ENCODE results near the gene PCIF1. TPM values are rescaled to one million over a fixed set of nuclear protein-coding genes. Genes with fewer than 3 reads are reported as not detected.
A peak's percentile ranks its signal among the peaks of the same experiment; 100 is the strongest.

The PCIF1 gene
- total RNA-seq, 2 experiments from 2014 or later: 27.8 to 29.5 TPM

DNA sequence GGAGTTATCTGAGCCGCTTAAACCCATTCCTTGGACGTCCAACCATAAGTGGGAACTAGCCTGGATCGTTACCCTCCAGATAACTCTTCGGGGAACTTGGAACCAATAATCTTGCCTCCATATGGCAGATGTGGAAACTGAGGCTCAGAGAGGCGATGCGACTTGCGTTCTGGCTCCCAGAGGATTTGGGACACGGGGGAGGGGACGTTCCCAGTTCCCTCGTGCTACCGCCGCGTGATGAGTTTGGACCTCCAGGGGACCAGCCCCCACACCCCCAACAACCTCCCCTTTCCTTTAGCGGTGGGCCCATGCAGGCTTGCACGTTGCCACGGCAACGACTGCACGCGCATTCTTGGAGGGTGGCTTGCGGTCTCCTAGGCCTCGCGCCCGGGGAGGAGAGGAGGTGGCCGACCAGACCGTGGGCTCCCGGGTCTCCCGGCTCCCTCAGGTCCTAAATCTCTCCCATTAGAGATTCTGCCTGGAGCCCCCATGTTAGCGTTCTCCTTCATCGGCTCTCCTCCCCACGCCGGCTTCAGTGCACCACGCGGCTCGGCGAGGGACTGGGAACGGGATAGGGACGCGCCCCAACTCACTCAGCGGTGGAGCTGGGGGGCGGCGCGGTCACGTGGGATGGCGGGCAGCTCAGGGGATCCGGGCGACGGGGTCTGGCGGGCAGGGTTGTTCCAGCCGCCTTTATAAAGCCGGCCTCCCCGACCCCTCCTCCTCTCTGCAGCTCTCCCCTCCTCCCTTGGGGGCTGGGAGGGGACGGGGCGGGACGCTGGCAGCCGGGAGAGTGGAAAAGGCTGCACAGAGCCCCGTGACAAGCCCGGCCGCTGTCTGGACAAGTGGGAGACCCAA lies 22.8 kb upstream of the PCIF1 start, which contains the start of gene PLTP:
PLTP (minus strand) TSS at position 670 of the 858 bp plus-strand sequence. CDS start 703 bp downstream, outside the sequence.
- Mint-ChIP-seq H3K4me3 (peak within 1 kb of the TSS; percentile 86), H3K4me1 (ENCODE audit: low read depth) (peaks cover 17% of the 10 kb centered on the region), H3K9me3 (no peaks in the 10 kb centered on the region), H3K27ac (peak within 1 kb of the TSS; percentile 79), H3K36me3 (ENCODE audit: low read depth) (no peaks in the 10 kb centered on the region), H3K27me3 (peaks cover 8% of the 10 kb centered on the region)
- no peak for ATAC-seq
- intact Hi-C loops (cut with micrococcal nuclease): no loop called here
- ChIA-PET POLR2A (interaction anchor here (0.7 to 4.4 kb wide), 7 partner anchors 10 to 99 kb away, joined by 3 to 35 read pairs (median 4); partner anchors contain the start of genes PCIF1, UBE2C and ZSWIM1), CTCF (interaction anchor here (0.7 kb wide), 1 partner anchor 53 kb away, joined by 3 read pairs; no protein-coding TSS in a partner anchor)
- peak; percentile 60 for DNase-seq
- TF ChIP-seq, protein P1, sequence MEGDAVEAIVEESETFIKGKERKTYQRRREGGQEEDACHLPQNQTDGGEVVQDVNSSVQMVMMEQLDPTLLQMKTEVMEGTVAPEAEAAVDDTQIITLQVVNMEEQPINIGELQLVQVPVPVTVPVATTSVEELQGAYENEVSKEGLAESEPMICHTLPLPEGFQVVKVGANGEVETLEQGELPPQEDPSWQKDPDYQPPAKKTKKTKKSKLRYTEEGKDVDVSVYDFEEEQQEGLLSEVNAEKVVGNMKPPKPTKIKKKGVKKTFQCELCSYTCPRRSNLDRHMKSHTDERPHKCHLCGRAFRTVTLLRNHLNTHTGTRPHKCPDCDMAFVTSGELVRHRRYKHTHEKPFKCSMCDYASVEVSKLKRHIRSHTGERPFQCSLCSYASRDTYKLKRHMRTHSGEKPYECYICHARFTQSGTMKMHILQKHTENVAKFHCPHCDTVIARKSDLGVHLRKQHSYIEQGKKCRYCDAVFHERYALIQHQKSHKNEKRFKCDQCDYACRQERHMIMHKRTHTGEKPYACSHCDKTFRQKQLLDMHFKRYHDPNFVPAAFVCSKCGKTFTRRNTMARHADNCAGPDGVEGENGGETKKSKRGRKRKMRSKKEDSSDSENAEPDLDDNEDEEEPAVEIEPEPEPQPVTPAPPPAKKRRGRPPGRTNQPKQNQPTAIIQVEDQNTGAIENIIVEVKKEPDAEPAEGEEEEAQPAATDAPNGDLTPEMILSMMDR (IDR thresholded peaks at IDR 0.05): no peak

DNA sequence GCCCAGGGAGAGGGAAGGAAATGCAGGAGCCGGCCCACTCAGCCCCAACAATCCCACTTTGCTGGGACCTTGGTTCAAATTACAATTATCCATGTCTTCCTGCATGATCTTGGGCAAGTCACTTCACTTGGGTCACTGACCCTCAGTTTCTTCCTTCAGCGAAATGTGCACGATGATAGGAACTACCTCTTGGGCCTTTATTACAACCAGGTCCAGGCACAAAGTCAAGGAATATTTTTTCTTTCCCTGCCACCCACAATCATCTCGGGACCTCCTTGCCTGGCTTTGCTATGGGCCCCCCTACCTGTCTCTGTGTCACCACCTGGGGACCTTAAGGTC lies 22.2 kb upstream of the PCIF1 start:
- H3K27me3 Mint-ChIP-seq: peaks cover 11% of the 10 kb centered on the region
- CTCF ChIA-PET: no interaction called here
- no peak overlapping the region for H3K27ac Mint-ChIP-seq
- intact Hi-C loops (cut with micrococcal nuclease): no loop called here
- H3K36me3 Mint-ChIP-seq (ENCODE audit: low read depth): no peaks in the 10 kb centered on the region
- POLR2A ChIA-PET: interaction anchor here (1.3 to 4.4 kb wide), 2 partner anchors 22 to 99 kb away, joined by 4 to 35 read pairs; partner anchors contain the start of genes PCIF1 and UBE2C
- TF ChIP-seq, protein P1 (IDR thresholded peaks at IDR 0.05): no peak
- DNase-seq (no peak), ATAC-seq (no peak)
- H3K9me3 Mint-ChIP-seq: no peaks in the 10 kb centered on the region
- peaks cover 17% of the 10 kb centered on the region for H3K4me1 Mint-ChIP-seq (ENCODE audit: low read depth)
- peak overlapping the region; percentile 86 for H3K4me3 Mint-ChIP-seq

DNA sequence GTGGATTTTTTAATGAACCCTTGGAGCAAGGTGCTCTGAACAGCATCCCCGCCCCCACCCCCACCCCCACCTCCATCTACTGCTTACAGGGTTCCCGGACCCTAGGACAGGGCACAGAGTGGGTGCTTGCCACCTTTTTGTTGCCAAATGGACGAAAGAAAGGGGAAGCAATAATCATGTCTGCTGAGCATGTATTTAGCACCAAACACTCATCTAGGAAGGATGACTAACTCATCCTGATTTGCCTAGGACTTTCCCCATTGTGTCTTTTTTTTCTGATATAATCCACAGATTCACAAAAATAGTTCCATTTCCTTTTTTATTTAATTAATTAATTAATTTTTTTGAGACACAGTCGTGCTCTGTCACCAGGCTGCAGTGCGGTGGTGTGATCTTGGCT lies 21.4 kb upstream of the PCIF1 start:
- POLR2A ChIA-PET: no interaction called here
- DNase-seq: no peak

DNA sequence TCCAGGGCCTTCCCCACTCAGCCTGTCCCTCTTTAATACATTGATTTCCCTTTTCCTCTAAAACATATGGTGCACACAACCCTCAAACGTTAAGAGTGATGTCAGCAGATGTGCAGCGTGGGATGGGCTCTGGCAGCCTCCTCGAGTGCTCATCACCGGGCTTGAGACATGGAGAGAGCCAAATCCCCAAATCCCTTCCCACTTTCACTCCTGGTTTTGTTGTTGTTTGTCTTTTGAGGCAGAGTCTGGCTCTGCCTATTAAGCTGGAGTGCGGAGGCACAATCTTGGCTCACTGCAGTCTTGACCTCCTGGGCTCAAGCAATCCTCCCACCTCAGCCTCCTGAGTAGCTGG lies 16.7 kb upstream of the PCIF1 start:
- TF ChIP-seq, protein P1 (IDR thresholded peaks at IDR 0.05): no peak
- ChIA-PET POLR2A (interaction anchor here (1.4 kb wide), 1 partner anchor 16 kb away, joined by 4 read pairs; no protein-coding TSS in a partner anchor), CTCF (interaction anchor here (1.4 kb wide), 1 partner anchor 52 kb away, joined by 5 read pairs; no protein-coding TSS in a partner anchor)
- H3K4me1 Mint-ChIP-seq (ENCODE audit: low read depth): peaks cover 4% of the 10 kb centered on the region
- ATAC-seq (no peak), DNase-seq (no peak)
- H3K27me3 Mint-ChIP-seq: peaks cover 14% of the 10 kb centered on the region
- no peaks in the 10 kb centered on the region for H3K9me3 Mint-ChIP-seq
- H3K27ac Mint-ChIP-seq: no peak overlapping the region
- intact Hi-C loops (cut with micrococcal nuclease): no loop called here
- H3K4me3 Mint-ChIP-seq: no peak overlapping the region
- H3K36me3 Mint-ChIP-seq (ENCODE audit: low read depth): no peaks in the 10 kb centered on the region

More for the DNA sequence above, 21.4 kb upstream of the PCIF1 start:
- Mint-ChIP-seq H3K27me3 (peaks cover 14% of the 10 kb centered on the region), H3K4me3 (no peak overlapping the region), H3K4me1 (ENCODE audit: low read depth) (peaks cover 17% of the 10 kb centered on the region), H3K27ac (no peak overlapping the region), H3K36me3 (ENCODE audit: low read depth) (no peaks in the 10 kb centered on the region), H3K9me3 (no peaks in the 10 kb centered on the region)
- CTCF ChIA-PET: no interaction called here
- TF ChIP-seq, protein P1 (IDR thresholded peaks at IDR 0.05): no peak
- no peak for ATAC-seq
- intact Hi-C loops (cut with micrococcal nuclease): no loop called here

Data from activated CD8-positive, alpha-beta T cell treated with anti-CD3 and anti-CD28 coated beads for 36 hours (primary cell).